Hepatocyte (in vitro differentiated cells): ENCODE measurements around the gene PDE4D.

Source experiments
- EZH2 ChIP-seq: fragments of 200-600 bp; sonication (generic); IDR thresholded peaks from 2 replicates; pipeline ENCODE4 v1.6.1; 2016; ENCODE audit warnings: antibody characterized with exemption, mild to moderate bottlenecking, borderline replicate concordance
- EZH2phosphoT487 ChIP-seq: fragments of 200-600 bp; sonication (generic); IDR thresholded peaks from one replicate; pipeline ENCODE4 v1.6.1; 2018; ENCODE audit warnings: antibody characterized with exemption, mild to moderate bottlenecking, low read depth, moderate library complexity; ENCODE audit not compliant: unreplicated experiment, severe bottlenecking
- TF ChIP-seq, protein P1 (sequence below): fragments of 200-600 bp; sonication (generic); IDR thresholded peaks from 2 replicates; pipeline ENCODE4 v1.5.1; 2016; ENCODE audit warnings: antibody characterized with exemption, mild to moderate bottlenecking; ENCODE audit not compliant: poor library complexity

GRCh38 chr5:59471463-59471862 is 422.1 kb downstream of the PDE4D start:
- TF ChIP-seq, protein P1, sequence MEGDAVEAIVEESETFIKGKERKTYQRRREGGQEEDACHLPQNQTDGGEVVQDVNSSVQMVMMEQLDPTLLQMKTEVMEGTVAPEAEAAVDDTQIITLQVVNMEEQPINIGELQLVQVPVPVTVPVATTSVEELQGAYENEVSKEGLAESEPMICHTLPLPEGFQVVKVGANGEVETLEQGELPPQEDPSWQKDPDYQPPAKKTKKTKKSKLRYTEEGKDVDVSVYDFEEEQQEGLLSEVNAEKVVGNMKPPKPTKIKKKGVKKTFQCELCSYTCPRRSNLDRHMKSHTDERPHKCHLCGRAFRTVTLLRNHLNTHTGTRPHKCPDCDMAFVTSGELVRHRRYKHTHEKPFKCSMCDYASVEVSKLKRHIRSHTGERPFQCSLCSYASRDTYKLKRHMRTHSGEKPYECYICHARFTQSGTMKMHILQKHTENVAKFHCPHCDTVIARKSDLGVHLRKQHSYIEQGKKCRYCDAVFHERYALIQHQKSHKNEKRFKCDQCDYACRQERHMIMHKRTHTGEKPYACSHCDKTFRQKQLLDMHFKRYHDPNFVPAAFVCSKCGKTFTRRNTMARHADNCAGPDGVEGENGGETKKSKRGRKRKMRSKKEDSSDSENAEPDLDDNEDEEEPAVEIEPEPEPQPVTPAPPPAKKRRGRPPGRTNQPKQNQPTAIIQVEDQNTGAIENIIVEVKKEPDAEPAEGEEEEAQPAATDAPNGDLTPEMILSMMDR, result no peak
- TF ChIP-seq EZH2phosphoT487 (no peak), EZH2 (no peak)
